Dermis lymphatic vessel endothelial cell (primary cell): ENCODE results near the gene INO80E. TPM values are rescaled to one million over a fixed set of nuclear protein-coding genes. Genes with fewer than 3 reads are reported as not detected.

ENCODE experiments used
- total RNA-seq: library from RNA; depleted of rRNA; stranded (reverse); fragments of >200 nt; gene quantifications from 2 replicates; pipeline ENCODE4 v1.2.1, GENCODE V29; 2014

INO80E gene, protein sequence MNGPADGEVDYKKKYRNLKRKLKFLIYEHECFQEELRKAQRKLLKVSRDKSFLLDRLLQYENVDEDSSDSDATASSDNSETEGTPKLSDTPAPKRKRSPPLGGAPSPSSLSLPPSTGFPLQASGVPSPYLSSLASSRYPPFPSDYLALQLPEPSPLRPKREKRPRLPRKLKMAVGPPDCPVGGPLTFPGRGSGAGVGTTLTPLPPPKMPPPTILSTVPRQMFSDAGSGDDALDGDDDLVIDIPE
- 16.6 and 17.7 TPM in 2 replicates for total RNA-seq

GRCh38 chr16:29995911-29996765, at the start of gene INO80E:
Gene INO80E, plus strand, starts transcription at chr16:29996241. Its CDS starts 70 bp downstream, at chr16:29996311.

DNA sequence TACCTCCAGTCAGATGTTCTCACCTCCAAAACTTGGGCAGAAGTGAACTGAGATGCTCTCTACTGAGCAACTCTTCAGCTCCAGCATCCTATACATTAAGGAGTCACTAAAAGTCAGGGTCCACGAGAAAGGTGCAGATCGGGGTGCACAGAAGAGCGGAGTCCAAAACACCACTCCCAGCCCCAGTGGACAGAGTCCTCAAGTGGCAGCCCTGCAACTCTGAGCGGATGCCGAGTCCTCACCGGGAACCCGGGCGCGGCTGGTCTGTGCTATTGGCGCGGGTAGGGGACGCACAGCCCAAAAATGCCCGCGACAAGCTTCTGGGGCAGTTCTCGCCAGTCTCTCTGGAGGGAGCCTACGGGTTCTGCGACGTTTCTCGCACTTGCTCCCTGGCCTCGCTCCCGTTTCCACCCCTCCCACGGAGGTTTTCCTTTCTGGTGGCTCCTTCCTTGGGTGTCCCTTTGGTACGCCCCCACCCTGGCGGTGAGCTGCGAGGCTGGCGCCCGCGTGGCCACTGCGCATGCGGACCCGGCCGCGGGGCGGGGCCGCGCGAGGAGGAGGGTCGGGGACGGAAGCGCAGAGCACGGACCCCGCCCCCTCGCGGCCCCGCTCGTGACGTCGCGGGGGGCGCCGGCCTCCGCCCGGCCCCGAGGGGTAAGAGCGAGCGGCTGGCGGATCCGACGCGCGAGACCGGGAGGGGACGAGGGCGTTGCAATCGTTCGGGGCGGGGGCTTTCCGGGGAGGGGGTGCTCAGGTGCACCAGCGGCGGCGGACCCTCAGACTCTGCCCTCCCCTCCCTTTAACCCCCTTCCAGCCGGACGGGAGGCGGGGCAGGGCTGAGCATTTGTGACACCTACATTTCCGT, 34.3 kb upstream of the INO80E start, which contains the start of gene TMEM219:
TSS of gene TMEM219 (plus strand) at position 601 of the 865 bp plus-strand sequence. CDS start 1,065 bp downstream, outside the sequence.

DNA sequence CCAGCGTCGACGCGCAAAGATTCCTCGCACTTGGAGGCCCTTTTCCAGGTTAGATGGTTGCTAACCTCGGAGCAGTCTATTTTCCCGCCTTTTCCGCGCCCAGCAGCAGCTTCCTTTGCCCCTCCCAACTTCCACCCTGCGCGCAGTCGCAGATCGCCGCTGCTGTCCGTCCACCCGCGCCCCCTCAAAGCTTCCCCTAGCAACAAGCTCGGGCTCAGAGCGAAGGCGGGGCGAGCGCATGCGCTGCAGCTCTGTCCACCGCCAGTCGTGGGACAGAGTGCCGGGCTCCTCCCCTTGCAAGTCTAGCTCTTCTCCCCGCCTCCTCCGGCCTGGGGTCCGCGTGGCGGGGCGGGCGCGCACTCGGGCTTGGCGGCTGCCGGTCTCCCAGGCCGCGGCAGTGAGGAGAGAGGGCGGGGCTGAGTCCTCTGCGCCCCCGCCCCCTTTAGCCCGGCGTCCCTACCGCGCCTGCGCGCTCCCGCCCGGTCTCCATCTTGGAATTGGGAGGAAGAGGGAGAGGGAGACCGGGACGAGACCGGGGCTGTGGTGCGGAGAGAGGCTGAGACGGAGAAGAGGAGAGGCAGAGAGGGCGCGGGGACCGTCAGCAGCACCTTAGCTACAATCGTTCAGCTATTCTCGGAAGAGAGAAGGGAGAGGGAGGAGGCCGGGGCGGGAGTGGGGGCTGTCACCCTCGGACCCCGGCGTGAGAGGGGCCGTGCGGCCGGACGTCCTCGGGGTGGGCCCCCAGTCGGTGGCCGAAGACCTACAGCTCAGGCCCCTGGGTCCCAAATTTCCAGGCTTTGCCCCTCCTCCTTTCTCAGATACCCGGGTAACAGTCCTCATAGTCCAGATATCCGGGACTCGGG, 22.4 kb upstream of the INO80E start, which contains the start of gene TAOK2:
TSS of gene TAOK2 (plus strand) at position 485 of the 863 bp plus-strand sequence. CDS start 3,905 bp downstream, outside the sequence.

GRCh38 chr16:29995324-29995910, 624 bp upstream of the INO80E start, which contains the start of gene HIRIP3:
Gene HIRIP3, minus strand, starts transcription at chr16:29995617. Its CDS starts 12 bp downstream, at chr16:29995605.

GRCh38 chr16:30010844-30011713, 15.0 kb downstream of the INO80E start, which contains the start of gene DOC2A:
Gene DOC2A, minus strand, starts transcription at chr16:30011027. Its CDS starts 805 bp downstream, at chr16:30010222.

GRCh38 chr16:30022887-30023286, 26.8 kb downstream of the INO80E start, which contains the start of gene C16orf92:
Gene C16orf92, plus strand, starts transcription at chr16:30023198. Its CDS starts 143 bp downstream, at chr16:30023341.

DNA sequence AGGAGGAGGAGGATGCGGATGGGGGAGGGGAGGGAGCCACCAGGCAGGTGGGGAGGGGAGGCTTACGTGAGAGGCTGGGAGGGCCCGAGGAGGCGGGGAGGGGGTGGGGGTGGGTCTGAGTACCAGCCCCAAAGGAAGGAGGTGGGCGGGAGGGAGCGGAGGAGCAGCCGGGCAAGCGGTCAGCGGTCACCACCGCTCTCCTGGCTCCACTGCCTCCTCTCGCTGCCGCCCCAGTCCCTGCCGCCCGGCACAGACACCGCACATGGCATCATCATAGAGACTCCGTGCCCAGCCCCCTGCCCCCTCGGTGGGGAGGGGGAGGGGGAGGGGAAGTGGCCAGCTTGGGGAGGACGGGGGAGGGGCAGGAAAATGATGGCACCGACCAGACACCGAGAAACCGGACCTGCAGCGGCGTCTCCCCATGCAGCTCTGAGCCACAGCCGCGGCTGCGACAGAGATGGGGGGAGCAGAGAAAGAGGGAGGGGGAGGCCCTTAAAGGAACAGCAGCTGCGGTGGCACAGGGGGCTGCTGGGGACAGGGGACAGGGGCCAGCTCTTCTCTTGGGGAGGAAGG, 34.9 kb downstream of the INO80E start, which contains the start of gene TLCD3B:
TSS of gene TLCD3B (minus strand) at position 431 of the 573 bp plus-strand sequence. CDS start 744 bp downstream, outside the sequence.

Other genes starting within 250 kb of the INO80E start
- gene ZG16, start 218.0 kb upstream of the INO80E start, total RNA-seq, result not detected in 2 replicates
- 15.1 TPM in 2 replicates for gene KIF22, start 205.5 kb upstream of the INO80E start, total RNA-seq
- gene MAZ, start 189.7 kb upstream of the INO80E start, total RNA-seq, result 102 and 129 TPM in 2 replicates
- under 0.01 and 0.09 TPM in 2 replicates for gene PRRT2, start 184.0 kb upstream of the INO80E start, total RNA-seq
- gene PAGR1, start 180.1 kb upstream of the INO80E start, total RNA-seq, result 14.0 and 15.6 TPM in 2 replicates
- gene MVP, start 175.8 kb upstream of the INO80E start, total RNA-seq, result 106 and 116 TPM in 2 replicates
- 68.7 and 73.8 TPM in 2 replicates for gene CDIPT, start 133.0 kb upstream of the INO80E start, total RNA-seq
- 0.26 and 0.98 TPM in 2 replicates for gene SEZ6L2, start 96.7 kb upstream of the INO80E start, total RNA-seq
- gene ASPHD1, start 95.8 kb upstream of the INO80E start, total RNA-seq, result 0.17 and 0.33 TPM in 2 replicates
- 2.6 and 3.2 TPM in 2 replicates for gene KCTD13, start 70.0 kb upstream of the INO80E start, total RNA-seq
- gene TMEM219, start 34.2 kb upstream of the INO80E start, total RNA-seq, result 54.8 and 69.0 TPM in 2 replicates
- 77.8 and 79.8 TPM in 2 replicates for gene TAOK2, start 22.4 kb upstream of the INO80E start, total RNA-seq
- 3.6 and 5.5 TPM in 2 replicates for gene HIRIP3, start 624 bp upstream of the INO80E start, total RNA-seq
- gene DOC2A, start 14.8 kb downstream of the INO80E start, total RNA-seq, result 0.09 and 0.33 TPM in 2 replicates
- gene C16orf92, start 27.0 kb downstream of the INO80E start, total RNA-seq, result not detected in 2 replicates
- gene TLCD3B, start 35.0 kb downstream of the INO80E start, total RNA-seq, result not detected in 2 replicates
- gene ALDOA, start 69.5 kb downstream of the INO80E start, total RNA-seq, result 155 and 225 TPM in 2 replicates
- 190 and 227 TPM in 2 replicates for gene PPP4C, start 79.8 kb downstream of the INO80E start, total RNA-seq
- 0.11 and 0.26 TPM in 2 replicates for gene TBX6, start 95.7 kb downstream of the INO80E start, total RNA-seq
- 22.9 and 26.1 TPM in 2 replicates for gene YPEL3, start 100.0 kb downstream of the INO80E start, total RNA-seq
- 0.86 and 1.2 TPM in 2 replicates for gene GDPD3, start 117.3 kb downstream of the INO80E start, total RNA-seq
- 39.7 and 43.9 TPM in 2 replicates for gene MAPK3, start 127.0 kb downstream of the INO80E start, total RNA-seq
- gene CORO1A, start 187.4 kb downstream of the INO80E start, total RNA-seq, result 0.76 and 1.5 TPM in 2 replicates
- gene BOLA2B, start 197.4 kb downstream of the INO80E start, total RNA-seq, result 13.4 and 26.9 TPM in 2 replicates
- 43.8 and 54.1 TPM in 2 replicates for gene SLX1A, start 197.6 kb downstream of the INO80E start, total RNA-seq
- 1.5 and 1.9 TPM in 2 replicates for gene SULT1A3, start 203.0 kb downstream of the INO80E start, total RNA-seq